NCI-H1436 (cell line): ENCODE results near the gene NUP210L.
"Not testable (repeated sequence)": the region's sequence is repeated elsewhere in the genome, so short reads cannot be mapped to it uniquely, and the experiment has no call there.

Experiments
- DNase-seq: peaks from one replicate; lab custom pipeline; 2025; lab: John Stamatoyannopoulos, UW

The NUP210L gene

DNA sequence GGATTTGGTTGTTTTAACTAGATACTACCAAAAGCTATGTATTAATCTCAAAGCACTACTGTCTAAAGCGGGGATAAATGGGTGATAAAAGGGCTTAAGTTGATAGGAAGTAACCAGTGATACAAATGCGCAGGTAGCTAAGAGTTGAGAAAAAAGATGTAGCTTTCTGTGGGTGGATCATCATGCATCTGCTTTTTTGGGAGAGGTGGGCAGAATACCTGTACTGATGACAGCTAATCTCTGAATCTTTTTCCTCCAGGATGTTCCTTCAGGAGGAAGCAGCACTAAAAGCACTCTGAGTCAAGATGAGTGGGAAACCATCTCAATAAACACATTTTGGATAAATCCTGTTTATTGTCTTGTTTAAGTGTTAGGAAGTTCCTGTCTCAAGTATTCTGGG is 163.1 kb downstream of the NUP210L start:
- no peak for DNase-seq

DNA sequence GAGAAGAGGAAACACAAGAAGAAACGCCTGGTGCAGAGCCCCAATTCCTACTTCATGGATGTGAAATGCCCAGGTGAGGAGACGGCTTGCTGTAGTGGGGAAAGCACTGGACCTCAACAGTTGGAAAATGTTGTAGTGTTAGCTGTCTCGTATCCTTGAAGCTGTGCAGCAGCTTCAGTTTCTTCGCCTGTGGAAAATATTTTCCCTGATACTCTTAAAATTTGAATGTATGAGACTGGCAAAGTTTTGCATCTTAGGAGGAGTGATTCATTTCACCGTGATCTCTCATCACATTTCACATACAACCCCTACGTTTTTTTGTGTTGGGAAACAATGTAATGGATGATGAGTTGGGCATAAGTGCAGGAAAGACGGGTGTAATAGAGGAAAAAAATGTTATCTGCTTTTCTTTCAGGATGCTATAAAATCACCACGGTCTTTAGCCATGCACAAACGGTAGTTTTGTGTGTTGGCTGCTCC is 163.7 kb downstream of the NUP210L start:
- no peak for DNase-seq

DNA sequence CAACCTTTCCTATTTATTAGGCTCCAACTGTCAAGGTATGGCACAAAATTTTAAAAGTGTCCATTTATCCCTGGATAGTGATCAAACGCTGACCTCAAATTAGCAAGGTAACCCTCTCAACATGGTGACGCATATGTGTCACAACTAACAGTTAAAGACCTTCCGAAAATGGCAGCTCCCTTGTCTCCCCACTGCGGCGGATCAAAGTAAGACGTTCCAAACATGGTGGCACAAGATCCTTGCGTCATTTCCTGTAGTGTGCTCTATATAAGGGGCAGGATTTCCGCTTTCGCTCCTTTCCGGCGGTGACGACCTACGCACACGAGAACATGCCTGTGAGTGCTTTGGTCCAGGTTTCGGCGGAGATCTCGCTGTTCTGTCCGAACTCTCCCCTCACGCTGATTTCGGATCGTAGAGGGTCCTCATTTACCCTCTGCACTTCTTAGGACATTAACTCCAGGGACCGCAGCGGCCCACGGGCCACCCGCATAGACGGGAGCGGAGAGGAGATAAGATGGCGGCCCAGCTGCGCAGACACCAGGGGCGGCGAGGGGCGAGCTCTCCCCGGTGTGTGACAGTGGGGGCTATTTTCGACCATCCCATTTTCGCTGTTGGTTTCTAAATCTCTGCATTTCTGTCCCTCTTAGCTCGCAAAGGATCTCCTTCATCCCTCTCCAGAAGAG is 164.3 kb downstream of the NUP210L start, which contains the start of gene RPS27:
Gene RPS27 (plus strand): TSS at position 295 of the 683 bp plus-strand sequence. CDS start 35 bp downstream, at position 330.
- peak; percentile 98 for DNase-seq

DNA sequence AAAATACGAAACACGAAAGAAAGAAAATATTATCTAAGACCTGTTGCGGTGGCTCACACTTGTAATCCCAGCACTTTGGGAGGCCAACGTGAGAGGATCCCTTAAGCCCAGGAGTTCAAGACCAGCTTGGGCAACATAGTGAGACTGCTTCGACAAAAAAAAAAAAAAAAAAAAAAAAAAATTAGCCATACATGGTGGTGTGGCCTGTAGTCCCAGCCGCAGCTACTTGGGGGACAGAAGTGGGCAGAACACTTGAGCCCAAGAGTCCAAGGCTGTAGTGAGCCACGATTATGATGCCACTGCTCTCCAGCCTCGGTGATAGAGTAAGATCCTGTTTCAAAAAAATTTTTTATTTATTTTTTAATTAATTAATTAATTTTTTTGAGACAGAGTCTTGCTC is 167.3 kb downstream of the NUP210L start:
- no peak for DNase-seq

DNA sequence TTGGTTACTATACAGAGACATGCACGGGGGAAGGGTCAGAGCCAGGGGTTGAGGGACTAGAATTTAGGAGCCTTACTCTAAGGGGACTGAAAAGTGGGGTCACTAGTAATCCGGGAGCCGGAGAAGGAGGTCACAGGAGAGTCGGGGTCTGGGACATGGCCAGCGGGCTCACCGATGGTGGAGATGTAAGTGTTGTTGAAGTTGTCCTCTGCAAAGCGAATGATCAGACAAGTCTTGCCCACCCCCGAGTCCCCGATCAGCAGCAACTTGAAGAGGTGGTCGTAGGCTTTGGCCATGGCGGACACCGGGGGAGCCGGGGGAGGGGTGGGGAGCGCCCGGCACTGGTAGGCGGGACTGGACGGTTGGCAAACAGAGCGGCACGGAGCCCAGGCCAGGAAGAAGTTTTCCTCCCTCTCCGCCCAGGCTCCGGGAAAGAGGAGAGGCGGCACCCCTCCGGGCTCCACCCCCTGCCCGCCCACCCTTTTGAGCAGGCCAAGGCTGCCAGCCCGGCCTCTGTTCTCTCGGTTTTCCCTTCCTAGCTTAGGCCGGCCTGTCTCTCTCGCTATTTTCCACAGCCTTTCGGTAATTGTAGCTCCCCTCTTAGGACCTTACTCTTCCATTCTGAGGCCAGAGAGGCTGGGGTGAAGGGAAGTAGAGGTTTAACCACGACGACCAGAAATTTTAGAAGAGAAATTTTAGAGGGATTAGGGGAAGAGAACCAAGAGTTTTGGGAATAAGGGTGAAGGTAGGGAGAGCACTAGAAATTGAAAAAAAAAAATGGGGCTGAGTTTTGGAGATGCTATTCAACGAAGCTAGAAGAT is 168.7 kb downstream of the NUP210L start, which contains the start of gene RAB13:
Gene RAB13 (minus strand): TSS at position 399 of the 821 bp plus-strand sequence. CDS start 103 bp downstream, at position 296.
- DNase-seq, result peak; percentile 67

DNA sequence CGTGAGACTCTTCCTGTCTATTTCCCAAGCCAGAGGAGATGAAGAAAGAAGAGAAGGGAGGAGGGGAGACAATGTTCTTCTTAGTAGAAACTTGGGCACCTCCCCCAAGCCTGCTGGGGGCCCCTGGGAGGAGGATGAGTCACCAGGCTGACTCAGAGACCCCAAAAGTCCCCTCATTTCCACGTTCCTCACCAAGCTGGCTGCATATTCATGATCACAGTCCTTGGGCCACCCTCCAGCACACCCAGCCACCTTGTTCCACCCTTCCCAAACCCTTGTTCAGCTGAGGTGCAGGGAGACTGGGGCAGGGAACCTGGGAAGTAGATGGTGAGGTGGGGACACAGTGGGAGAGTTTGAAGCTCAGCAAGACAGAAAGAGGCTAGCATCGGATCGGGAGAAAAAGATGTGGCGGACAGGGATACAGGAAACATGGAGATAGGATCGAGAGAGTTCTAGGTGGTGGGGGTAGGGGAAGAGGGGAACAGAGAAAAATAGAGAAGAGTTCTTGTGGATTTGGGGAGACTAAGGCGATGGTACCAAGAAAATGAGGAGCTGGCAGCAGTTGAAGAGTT is 169.4 kb downstream of the NUP210L start:
- DNase-seq, result no peak

DNA sequence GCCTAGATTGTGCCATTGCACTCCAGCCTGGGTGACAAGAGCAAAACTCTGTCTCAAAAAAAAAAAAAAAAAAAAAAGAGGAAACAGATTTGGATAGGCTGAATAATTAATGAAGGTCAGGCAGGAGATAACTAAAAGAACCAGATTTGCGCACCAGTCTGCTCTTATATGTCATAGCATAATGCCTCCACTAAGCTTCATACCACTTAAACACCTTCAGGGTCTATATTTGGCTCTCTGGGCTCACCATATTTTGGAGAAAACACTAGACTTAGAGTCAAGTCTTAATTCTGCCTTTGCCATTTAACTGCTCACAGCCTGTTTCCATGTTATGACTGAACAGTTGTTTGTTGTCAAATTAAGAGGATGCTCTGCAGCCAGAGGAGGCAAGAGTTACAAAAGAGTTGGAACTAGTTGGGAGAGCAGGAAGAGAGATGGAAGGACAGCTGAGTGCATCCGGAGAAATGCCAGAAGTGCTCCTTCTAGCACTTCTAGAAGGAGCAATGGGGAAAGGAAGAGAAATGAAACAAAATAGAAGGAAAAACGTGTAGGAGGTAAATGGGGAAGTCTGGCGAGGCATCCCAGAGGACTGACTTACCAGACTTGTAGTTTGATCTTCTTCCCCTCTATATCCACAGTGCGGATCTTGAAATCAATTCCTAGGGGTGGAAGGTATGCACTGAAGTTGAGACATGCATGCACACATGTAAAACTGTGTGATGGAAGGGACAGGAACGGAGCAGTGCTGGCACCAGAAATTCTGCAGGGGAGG is 170.6 kb downstream of the NUP210L start:
- DNase-seq, result no peak

DNA sequence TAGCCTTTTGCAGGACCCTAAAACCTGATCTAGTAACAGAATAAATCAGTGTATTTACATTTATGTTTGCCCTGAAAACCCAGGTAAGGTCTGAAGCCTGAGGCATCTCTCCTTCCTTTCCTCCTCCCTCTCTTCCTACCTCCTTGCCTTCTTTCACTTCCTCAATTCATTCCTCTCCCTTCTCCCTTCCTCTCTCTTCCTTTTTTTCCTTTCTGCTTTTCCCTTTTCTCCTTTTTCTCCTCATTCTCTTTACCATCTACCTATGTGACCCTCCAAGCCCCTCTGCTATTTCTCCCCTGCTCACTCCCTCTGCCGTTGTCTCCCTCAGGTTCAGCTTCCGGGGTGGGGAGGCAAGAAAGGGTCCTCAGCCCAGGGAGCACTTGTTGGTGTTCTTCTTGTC is 173.1 kb downstream of the NUP210L start:
- not testable (repeated sequence) for DNase-seq

DNA sequence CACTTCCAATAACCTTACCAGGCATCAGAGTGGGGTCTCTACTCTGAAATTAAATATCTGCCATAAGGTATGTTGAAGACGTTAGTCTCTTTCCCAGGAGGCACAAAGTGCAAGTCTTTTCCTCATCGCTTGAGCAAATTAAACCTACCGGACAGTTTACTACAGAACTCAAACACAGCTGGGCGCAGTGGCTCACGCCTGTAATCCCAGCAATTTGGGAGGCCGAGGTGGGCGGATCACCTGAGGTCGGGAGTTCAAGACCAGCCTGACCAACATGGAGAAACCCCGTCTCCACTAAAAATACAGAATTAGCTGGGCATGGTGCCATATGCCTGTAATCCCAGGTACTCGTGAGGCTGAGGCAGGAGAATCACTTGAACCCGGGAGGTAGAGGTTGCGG is 175.8 kb downstream of the NUP210L start:
- DNase-seq, result not testable (repeated sequence)

DNA sequence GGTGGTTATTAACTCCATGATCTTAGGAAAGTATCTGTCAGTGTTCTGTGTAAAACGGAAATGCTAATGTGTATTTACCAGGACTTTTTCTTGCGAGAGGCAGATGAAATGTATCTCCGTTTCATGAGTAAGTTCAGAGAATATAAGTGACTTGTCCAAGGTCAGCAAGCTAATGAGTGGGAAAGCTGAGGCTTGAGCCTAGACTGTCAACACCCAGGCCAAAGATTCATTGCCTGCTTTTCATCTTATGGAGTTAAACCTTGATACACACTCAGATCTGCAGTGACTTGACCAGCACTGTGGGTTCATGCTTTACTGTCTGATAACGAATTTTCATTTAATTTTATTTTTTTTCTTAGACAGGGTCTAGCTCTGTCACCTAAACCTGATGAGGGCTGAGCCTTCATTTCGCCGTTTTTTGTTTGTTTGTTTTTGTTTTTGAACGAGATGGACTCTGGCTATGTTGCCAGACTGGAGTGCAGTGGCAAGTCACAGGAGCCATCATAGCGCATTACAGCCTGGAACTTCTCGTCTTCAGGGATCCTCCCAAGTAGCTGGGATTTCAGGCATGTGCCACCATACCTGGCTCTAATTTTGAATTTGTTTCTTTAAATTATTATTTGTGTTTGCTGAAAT is 176.5 kb downstream of the NUP210L start:
- DNase-seq, result no peak

DNA sequence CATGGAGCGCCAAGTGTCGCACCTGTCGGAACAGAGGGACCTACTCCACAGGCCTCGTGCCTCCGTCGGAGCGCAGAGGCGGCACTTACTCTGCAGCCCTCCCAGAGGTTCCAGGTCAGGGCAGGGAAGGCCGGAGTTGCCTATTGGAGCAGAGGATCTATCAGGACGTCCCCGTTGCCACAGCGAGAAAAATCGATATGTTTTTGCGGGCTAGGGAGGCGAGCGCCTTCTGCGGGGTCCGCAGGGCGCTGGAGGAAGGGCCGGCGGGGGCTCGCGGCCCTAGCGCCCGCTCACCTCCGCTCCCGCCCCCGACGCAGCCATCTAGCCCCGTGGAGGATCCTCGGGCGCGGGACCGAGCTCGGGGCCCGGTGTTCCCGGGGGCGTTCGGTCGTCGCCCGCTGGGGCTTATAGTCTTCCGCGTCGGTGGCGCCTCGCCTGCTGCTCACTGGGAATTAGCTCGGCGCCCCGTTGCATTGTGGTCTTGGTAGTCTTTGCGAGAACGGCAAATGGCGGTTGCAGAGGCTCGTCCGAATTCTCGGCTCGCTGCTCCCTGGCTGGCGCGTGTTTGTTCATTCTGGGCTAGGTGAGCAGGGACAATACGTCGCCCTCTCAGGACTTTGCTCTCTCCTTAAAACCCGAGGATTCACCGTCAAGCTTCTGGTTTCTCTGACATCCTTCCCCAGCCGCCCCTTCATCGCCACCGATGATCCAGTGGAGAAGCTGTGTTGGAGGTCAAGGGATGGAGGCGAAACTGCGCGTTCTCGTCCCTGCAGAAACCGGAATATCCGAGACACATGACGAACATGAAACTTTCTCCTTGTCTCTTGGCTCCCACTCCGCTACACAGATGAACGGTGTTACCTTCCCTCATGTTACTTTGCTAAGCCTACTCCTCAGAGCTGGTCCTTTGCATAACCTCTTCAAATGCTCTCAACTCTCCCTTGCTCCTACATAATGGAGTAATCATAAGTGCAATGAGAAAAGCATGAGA is 177.3 kb downstream of the NUP210L start, which contains the start of gene JTB:
Gene JTB (minus strand): TSS at position 425 of the 991 bp plus-strand sequence. CDS start 422 bp downstream, at position 3.
- peak; percentile 63 for DNase-seq

DNA sequence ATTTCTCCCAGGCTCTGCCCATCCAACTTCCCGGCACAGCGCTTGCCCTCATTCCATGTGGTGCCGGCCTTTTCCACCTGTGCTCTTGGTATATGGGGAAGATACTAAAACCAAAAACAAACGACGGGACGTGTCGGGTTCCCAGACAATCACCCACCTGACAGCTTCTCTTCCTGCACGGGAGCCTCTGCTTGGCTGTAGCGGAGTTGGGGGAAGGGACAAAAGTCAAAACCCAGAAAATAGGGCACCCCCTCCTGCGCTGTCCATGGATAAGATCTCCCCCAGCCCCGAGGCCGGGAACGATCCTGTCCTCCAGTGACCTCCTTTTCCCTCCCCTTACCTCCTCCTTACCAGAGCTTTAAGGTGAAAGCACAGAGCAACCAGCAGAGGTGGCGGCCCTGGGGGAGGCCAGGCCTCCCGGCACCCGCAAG is 178.0 kb downstream of the NUP210L start:
- DNase-seq, result no peak

DNA sequence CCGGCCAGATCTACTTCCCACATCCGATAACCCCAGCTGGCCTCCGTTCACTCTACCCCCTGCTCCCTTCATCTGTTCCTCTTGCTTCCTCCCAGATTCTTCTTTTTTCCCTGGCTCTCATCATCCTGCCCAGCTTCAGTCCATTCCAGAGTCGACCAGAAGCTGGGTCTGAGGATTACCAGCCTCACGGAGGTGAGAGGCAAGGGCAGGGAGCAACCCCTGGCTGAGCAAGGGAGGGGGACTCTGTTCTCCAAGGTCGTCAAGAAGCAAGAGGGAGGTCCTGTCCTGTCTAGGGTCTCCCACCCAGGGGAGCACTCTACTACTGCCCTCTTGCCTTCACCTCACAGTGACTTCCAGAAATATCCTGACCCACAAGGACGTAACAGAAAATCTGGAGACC is 181.3 kb downstream of the NUP210L start:
- DNase-seq, result no peak

DNA sequence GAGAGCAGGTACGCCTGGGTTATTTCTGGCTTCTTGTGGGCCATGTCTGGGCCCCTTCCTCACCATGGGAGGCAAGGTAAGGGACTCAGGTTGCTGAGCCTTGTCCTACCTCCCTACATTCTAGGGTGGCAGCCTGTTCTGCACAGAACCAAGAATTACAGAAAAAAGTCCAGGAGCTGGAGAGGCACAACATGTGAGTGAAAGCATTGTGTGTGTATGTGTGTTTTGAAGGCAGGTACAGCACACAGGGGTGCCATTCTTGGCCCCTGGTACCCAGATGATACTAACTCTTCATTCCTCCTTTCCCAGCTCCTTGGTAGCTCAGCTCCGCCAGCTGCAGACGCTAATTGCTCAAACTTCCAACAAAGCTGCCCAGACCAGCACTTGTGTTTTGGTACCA is 181.8 kb downstream of the NUP210L start:
- DNase-seq, result no peak

DNA sequence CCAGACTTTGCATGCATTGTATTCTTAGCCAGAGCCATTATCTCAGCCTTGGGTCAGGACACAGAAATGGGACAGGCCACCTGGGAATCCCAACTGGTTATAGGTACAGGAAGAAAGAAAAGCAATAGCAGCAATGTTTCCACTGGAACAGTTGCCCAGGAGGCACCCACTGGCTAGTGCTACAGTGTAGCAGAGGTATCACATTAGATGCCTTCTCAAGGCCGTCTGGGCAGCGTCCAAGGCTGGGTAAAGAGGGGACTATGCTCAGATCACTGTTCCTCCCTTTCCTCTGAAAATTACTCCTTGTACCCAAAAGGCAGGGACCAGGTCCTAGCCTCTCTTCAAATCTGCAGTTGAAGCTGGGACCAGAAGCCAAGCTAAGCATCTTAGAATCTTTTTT is 184.5 kb downstream of the NUP210L start:
- DNase-seq, result no peak

DNA sequence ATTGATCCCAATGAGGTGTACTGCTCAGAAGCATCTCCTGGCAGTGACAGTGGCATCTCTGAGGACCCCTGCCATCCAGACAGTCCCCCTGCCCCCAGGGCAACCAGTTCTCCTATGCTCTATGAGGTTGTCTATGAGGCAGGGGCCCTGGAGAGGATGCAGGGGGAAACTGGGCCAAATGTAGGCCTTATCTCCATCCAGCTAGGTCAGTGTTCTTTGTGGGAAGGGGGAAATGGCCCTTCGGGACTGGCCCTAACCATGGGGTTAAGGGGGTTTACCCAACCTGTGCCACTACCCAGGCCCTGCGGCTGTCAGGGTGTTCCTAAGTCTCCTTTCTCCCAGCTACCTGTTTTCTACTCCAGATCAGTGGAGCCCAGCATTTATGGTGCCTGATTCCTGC is 185.9 kb downstream of the NUP210L start:
- no peak for DNase-seq

DNA sequence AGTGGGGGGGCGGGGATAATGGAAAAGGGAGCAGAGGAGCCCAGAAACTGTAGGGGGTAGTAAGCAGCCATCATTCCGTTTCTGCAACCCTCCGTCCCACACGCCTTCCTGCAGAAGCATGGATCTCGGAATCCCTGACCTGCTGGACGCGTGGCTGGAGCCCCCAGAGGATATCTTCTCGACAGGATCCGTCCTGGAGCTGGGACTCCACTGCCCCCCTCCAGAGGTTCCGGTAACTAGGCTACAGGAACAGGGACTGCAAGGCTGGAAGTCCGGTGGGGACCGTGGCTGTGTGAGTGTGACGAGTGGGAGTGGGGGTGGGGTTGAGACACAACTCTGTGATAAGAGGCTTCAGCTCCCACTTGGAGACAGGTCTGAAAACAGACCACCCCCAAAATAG is 186.5 kb downstream of the NUP210L start:
- DNase-seq, result no peak

DNA sequence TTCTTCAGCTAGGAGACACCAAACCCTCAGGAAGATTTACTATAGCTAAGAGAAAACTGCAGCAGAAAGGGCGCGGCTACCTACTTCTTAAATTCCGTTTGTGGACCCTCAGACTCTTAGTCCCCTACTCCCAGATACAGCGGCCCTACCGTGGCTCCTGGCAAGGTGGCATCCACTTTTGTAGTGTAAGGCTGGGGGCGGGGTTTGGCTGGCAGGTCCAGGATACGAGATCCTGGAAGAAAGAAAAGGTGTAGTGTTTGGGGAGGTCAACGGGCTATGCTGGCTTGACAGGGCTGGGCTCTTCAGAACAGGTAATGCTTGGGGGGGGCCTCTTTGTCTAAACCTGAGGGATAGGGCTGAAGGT is 186.9 kb downstream of the NUP210L start:
- peak; percentile 40 for DNase-seq

DNA sequence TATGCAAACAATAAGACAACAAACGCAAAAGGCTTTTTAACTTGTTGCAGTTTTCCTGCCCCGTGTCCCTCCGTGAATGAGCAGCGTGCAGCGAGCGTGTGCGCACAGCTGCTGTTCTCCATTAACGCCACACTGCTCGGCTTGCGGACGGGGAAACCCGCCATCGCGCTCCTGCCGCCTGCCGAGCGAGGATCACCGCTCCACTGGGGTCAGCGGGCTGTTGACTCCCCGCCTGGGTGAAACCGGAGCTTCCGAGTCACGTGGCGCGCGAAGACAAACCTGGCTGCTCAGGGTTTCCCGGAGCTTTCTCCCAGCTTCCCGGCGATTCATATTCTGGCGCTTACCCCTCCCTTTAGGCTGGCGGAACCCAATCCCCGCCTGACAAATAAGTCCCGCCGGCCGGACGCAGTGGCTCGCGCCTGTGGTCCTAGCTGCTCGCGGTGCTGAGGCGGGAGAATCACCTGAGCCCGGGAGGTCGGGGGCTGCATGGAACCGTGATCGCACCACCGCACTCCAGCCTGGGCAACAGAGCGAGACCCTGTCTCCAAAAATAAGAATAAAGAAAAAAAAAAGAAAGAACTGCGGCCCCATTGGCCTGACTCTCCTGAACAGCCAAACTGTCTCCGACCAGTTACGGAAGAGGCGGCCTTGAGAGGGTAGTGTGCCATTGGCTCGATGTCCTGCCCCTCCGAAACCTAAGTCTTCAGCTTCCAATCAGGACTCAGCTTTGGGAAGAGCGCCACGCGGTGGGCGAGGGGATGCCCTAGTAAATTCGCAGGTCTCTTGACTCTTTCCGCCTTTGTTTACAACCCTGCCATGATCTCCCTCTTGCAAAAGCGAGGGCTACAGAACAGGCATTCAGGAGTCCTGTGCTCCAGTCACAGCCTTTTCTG is 187.5 kb downstream of the NUP210L start, which contains the start of gene CREB3L4:
Gene CREB3L4 (plus strand): TSS at position 796 of the 893 bp plus-strand sequence. CDS start 624 bp downstream, outside the sequence.
- DNase-seq, result peak; percentile 96
